Spinal cord (tissue), 10 donors: ENCODE data around the gene KNDC1. TPM values are rescaled to one million over a fixed set of nuclear protein-coding genes. Genes with fewer than 3 reads are reported as not detected.
"Not testable (repeated sequence)": the region's sequence is repeated elsewhere in the genome, so short reads cannot be mapped to it uniquely, and the experiment has no call there.

Source experiments
- DNase-seq, 6 donors: peaks; one replicate each; pipeline versions ENCODE4 v3.0.0 to v3.0.0-alpha.2; 2013 to 2015; ENCODE audit warnings: low spot score in 6 of 6, low read depth in 4 of 6
- H3K27ac ChIP-seq: one replicate; pipeline ENCODE4 v1.5.1; 2013; ENCODE audit warnings: low read depth, low read length, control low read depth
- H3K27me3 ChIP-seq: one replicate; pipeline ENCODE4 v1.6.1; 2013; ENCODE audit warnings: low read length; ENCODE audit not compliant: control insufficient read depth, insufficient read depth
- H3K36me3 ChIP-seq: one replicate; pipeline ENCODE4 v1.6.1; 2013; ENCODE audit warnings: low read length; ENCODE audit not compliant: control insufficient read depth, insufficient read depth
- H3K4me1 ChIP-seq: one replicate; pipeline ENCODE4 v1.6.1; 2013; ENCODE audit warnings: low read length; ENCODE audit not compliant: control insufficient read depth, insufficient read depth
- H3K4me3 ChIP-seq: one replicate; pipeline ENCODE4 v1.5.1; 2013; ENCODE audit warnings: low read depth, low read length, control low read depth
- H3K9me3 ChIP-seq: one replicate; pipeline ENCODE4 v1.6.1; 2013; ENCODE audit warnings: low read length; ENCODE audit not compliant: control insufficient read depth, insufficient read depth
- WGBS: methylation state at CpG from one replicate; pipeline ENCODE4 v1.1.5; 2013; ENCODE audit warnings: missing lambda C conversion rate; ENCODE audit not compliant: insufficient coverage; 5-methylcytosine and 5-hydroxymethylcytosine counted together
- polyA plus RNA-seq, 2 donors: library from polyadenylated mRNA; unstranded; fragments of 120-200 nt; gene quantifications; one replicate each; pipeline ENCODE4 v1.2.1, GENCODE V29; 2013; ENCODE audit not compliant: insufficient read length in 2 of 2
- total RNA-seq, 2 donors: library from RNA; depleted of rRNA in 1 of 2; stranded (reverse); fragments of 120-200 nt in 1 of 2; fragments of >200 nt in 1 of 2; gene quantifications; one replicate each; pipeline versions ENCODE4 v1.2.3 to v1.2.4, GENCODE V29; 2013 to 2014
- donor health status: healthy.

The KNDC1 gene
- total and polyA plus RNA-seq, 4 donors, result 8.3 to 35.8 (median 23.5) TPM

DNA sequence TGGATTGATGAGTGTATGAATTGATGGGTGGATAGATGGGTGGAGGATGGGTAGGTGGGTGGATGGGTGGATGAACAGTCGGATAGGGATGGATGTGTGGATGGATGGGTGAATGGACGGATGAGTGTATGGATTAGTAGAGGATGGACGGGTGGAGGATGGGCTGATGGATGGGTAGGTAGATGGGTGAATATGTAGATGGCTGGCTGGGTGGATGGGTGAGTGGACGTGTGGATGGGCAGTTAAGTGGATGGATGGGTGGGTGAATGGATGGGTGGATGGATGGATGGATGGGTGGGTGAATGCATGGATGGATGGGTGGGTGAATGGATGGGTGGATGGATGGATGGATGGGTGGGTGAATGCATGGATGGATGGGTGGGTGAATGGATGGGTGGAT is 15.6 kb downstream of the KNDC1 start:
- H3K27me3 ChIP-seq, H3K9me3 ChIP-seq, H3K4me3 ChIP-seq, H3K27ac ChIP-seq, H3K4me1 ChIP-seq, DNase-seq: not testable (repeated sequence)
- WGBS, result 87% methylated on average over 4 of the region's 4 CpGs
- peaks cover 38% of the 10 kb centered on the region for H3K36me3 ChIP-seq

DNA sequence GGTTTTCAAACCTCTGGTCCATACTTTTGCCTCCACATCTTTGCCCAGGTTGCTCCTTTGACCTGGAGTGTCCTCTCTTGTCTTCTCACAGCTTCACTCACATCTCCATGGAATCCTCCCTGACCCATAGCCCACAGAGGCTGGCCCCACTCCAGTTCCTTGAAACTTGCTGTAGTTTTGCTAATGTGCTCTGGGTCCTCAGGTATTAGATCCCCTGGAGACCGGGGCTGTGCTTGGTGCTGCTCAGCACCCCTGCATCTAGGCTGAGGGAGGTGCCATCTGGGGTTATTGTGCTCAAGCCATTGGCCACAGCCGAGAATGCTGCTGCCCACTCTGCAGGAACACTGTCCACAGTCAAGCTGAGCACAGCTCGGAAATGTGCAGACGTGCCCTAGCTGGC is 16.5 kb downstream of the KNDC1 start:
- peaks cover 43% of the 10 kb centered on the region for H3K36me3 ChIP-seq
- H3K4me3 ChIP-seq, result no peak overlapping the region
- no peak for DNase-seq
- no peaks in the 10 kb centered on the region for H3K27me3 ChIP-seq
- no peak overlapping the region for H3K27ac ChIP-seq
- H3K9me3 ChIP-seq, result no peaks in the 10 kb centered on the region
- H3K4me1 ChIP-seq, result peaks cover 8% of the 10 kb centered on the region
- 84% methylated on average over 4 of the region's 4 CpGs for WGBS

DNA sequence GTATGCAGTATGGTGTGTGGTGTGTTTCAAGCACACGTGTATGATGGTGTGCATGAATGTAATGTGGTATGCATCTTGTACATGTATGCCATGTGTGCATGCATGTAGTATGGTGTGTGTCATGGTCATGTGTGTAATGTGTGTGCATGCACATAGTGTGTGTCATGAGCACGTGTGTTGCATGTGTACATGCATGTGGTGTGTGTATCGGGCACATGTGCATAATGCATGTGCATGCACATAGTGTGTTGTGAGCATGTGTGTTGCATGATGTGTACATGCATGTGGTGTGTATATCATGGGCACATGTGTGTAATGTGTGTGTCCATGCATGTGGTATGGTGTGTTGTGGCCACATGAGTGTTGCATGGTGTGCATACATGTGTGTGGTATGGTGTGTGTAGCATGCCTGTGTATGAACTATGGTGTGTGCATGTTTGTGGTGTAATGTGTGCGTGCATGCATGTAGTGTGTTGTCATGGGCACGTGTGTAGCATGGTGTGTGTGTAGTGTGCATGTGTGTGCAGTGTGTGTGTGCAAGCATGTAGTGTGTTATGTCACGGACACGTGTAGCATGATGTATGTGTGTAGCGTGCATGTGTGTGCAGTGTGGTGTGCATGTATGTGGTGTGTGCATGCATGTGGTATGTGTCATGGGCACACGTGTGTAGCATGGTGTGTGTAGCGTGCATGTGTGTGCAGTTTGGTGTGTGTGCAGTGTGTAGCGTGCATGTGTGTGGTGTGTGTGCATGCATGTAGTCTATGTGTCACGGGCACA is 17.6 kb downstream of the KNDC1 start:
- peaks cover 8% of the 10 kb centered on the region for H3K4me1 ChIP-seq
- 95% methylated on average over 12 of the region's 12 CpGs for WGBS
- H3K4me3 ChIP-seq, result no peak overlapping the region
- no peak for DNase-seq
- H3K9me3 ChIP-seq, result no peaks in the 10 kb centered on the region
- no peak overlapping the region for H3K27ac ChIP-seq
- H3K36me3 ChIP-seq, result peaks cover 48% of the 10 kb centered on the region
- no peaks in the 10 kb centered on the region for H3K27me3 ChIP-seq

- Histone ChIP-seq H3K27ac (no peak overlapping the region), H3K9me3 (no peaks in the 10 kb centered on the region), H3K4me3 (no peak overlapping the region), H3K4me1 (peaks cover 8% of the 10 kb centered on the region), H3K27me3 (no peaks in the 10 kb centered on the region), H3K36me3 (peaks cover 55% of the 10 kb centered on the region)
- no peak for DNase-seq
- 96% methylated on average over 26 of the region's 29 CpGs for WGBS
Observed at GRCh38 chr10:133178357-133179127, 18.5 kb downstream of the KNDC1 start.

DNA sequence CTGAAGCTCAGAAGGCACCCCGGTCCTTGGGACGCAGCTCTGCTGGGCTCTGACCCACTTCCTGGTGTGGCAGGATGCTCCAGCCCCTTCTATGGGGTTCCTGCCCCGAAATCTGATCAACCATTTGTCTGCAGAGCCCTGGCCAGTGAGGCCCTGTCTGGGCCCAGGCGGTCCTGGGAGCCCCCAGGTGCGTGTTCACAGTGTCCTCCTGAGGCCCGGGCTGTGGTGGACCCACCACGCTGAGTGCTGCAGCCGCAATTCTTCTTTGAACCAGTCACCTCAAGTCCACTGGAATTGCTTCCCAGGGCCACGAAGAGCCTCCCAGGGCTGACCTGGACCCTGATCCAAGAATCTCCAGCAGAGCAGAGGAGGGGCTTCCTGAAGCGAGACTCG is 19.1 kb downstream of the KNDC1 start:
- Histone ChIP-seq H3K4me3 (no peak overlapping the region), H3K4me1 (peaks cover 8% of the 10 kb centered on the region), H3K27me3 (no peaks in the 10 kb centered on the region), H3K36me3 (peaks cover 55% of the 10 kb centered on the region), H3K9me3 (no peaks in the 10 kb centered on the region), H3K27ac (no peak overlapping the region)
- 85% methylated on average over 11 of the region's 11 CpGs for WGBS
- DNase-seq, result no peak

GRCh38 chr10:133179651-133180050 is 19.6 kb downstream of the KNDC1 start:
- WGBS, result 81% methylated on average over 26 of the region's 26 CpGs

GRCh38 chr10:133180192-133180964 is 20.4 kb downstream of the KNDC1 start:
- Histone ChIP-seq H3K9me3 (no peaks in the 10 kb centered on the region), H3K27ac (no peak overlapping the region), H3K4me3 (no peak overlapping the region), H3K36me3 (peaks cover 60% of the 10 kb centered on the region), H3K27me3 (no peaks in the 10 kb centered on the region), H3K4me1 (peaks cover 8% of the 10 kb centered on the region)
- WGBS, result 85% methylated on average over 27 of the region's 33 CpGs
- DNase-seq, result peak in 2 of 6 donors; percentile 64 to 71

More at GRCh38 chr10:133179651-133180050, 19.6 kb downstream of the KNDC1 start:
- Histone ChIP-seq H3K27me3 (no peaks in the 10 kb centered on the region), H3K9me3 (no peaks in the 10 kb centered on the region), H3K36me3 (peaks cover 58% of the 10 kb centered on the region), H3K4me3 (no peak overlapping the region), H3K4me1 (peaks cover 8% of the 10 kb centered on the region), H3K27ac (no peak overlapping the region)
- DNase-seq, result no peak

DNA sequence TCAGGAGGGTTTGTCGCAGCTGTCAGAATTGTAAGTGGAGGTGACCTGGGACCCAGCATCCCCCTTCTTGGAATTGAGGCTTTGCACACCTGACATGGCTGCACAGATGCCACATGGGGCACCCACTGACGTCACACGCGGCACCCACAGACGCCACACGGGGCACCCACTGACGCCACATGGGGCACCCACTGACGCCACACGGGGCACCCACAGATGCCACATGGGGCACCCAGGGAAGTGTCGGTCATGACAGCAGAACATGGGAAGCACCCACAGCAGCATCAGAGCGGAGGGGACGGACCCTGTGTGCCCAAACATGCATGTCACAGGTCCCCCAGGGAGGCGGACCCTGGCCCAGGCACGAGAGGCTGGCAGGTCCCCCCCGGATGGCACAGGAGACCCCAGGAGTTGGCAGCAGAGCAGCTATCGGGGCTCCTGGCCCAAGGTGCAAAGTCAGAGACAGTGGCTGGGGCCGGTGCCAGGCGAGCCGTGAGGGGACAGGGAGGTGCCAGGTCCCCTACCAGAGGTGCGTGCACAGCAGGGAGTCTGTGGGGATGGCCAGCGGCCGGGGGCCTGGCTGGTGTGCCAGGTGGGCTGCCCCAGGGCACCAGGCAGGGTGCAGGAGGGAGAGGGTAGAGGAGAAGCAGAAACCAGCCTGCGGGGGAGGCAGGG is 21.1 kb downstream of the KNDC1 start:
- no peak overlapping the region for H3K27ac ChIP-seq

GRCh38 chr10:133182190-133182589 is 22.2 kb downstream of the KNDC1 start:
- peaks cover 2% of the 10 kb centered on the region for H3K27me3 ChIP-seq
- no peak for DNase-seq
- H3K4me3 ChIP-seq, result no peak overlapping the region
- H3K27ac ChIP-seq, result no peak overlapping the region
- peaks cover 77% of the 10 kb centered on the region for H3K36me3 ChIP-seq
- WGBS, result 79% methylated on average over 14 of the region's 14 CpGs
- H3K4me1 ChIP-seq, result peaks cover 8% of the 10 kb centered on the region
- no peaks in the 10 kb centered on the region for H3K9me3 ChIP-seq

More for the DNA sequence above, 21.1 kb downstream of the KNDC1 start:
- Histone ChIP-seq H3K9me3 (no peaks in the 10 kb centered on the region), H3K27me3 (no peaks in the 10 kb centered on the region), H3K4me3 (no peak overlapping the region), H3K36me3 (peaks cover 66% of the 10 kb centered on the region), H3K4me1 (peaks cover 8% of the 10 kb centered on the region)
- 90% methylated on average over 23 of the region's 23 CpGs for WGBS
- DNase-seq, result no peak
